Measurements from ENCODE around the gene FOXE3.
A peak's percentile ranks its signal among the peaks of the same experiment; 100 is the strongest.

The FOXE3 gene

DNA sequence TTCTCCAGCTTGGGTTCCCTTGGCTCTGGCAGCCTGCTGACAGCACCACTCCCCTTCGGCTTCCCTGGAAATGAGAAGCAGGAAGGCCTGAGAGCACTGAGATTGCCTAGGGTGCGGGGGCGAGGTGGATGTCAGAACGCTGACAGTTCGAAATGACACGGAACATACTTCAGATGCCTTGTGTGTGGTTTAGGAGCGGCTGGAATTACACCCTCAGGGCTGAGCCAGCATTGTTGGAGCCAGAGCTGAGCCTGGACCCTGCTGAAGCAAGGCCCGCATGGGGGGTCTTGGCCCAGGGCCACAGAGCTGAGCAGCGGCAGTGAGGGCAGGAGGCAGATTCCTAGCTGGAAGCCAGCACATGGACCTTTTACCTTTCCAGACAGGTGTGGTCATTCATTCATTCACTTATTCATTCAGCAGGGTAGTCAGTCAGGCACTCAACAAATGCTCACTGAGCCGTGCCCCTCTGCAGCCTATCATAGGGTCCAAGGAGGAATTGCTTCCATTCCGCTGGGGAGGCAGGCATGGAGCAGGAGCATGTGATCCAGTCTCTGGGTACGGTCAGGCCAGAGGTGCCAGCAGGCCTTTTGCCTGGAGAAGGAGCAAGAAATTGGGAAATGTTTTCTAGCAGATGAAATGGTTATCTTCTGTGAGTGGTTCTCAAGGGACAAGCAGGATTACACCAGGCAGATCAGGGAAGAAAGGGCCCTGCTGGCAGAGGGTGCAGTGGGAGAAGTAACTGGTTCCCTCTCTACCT, 6.6 kb upstream of the FOXE3 start:
- no peak overlapping the region for H3K4me2 ChIP-seq (ENCODE audit: low read length)
- H3K4me1 ChIP-seq = peaks cover 10% of the 10 kb centered on the region
- no peak overlapping the region for H2AFZ ChIP-seq
- TF ChIP-seq, protein P1, sequence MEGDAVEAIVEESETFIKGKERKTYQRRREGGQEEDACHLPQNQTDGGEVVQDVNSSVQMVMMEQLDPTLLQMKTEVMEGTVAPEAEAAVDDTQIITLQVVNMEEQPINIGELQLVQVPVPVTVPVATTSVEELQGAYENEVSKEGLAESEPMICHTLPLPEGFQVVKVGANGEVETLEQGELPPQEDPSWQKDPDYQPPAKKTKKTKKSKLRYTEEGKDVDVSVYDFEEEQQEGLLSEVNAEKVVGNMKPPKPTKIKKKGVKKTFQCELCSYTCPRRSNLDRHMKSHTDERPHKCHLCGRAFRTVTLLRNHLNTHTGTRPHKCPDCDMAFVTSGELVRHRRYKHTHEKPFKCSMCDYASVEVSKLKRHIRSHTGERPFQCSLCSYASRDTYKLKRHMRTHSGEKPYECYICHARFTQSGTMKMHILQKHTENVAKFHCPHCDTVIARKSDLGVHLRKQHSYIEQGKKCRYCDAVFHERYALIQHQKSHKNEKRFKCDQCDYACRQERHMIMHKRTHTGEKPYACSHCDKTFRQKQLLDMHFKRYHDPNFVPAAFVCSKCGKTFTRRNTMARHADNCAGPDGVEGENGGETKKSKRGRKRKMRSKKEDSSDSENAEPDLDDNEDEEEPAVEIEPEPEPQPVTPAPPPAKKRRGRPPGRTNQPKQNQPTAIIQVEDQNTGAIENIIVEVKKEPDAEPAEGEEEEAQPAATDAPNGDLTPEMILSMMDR (IDR thresholded peaks at IDR 0.05) = no peak
- no peaks in the 10 kb centered on the region for H3K9me3 ChIP-seq (ENCODE audit: control insufficient read depth, low read length)
- no peaks in the 10 kb centered on the region for H3K27me3 ChIP-seq (ENCODE audit: control insufficient read depth, insufficient read depth, low read length)
- H3K27ac ChIP-seq = peak overlapping the region; percentile 47
- H3K9ac ChIP-seq = no peak overlapping the region
- H3K4me3 ChIP-seq (ENCODE audit: low read depth, low read length) = no peak overlapping the region
- no peaks in the 10 kb centered on the region for H3K36me3 ChIP-seq (ENCODE audit: control insufficient read depth, insufficient read depth, low read length)
- H3K79me2 ChIP-seq = no peaks in the 10 kb centered on the region

DNA sequence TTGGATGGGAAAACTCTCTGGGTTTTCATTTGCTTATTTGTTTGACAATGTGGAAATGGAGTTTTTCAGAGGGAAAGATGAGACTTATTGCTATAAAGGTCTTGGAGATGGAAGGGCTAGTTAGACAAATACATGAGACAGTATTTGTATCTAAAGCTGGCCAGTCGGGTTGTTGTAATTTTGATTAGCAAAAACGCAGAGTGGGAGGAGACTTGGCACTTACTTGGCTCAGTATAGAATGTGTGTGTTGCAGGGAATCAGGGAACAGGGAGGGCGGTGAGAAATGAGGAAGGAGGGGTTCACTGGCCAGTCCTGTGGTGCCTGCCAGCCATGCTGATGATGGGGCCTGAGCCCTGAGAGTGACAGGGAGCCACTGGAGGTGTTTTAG, 6.0 kb upstream of the FOXE3 start:
- no peak overlapping the region for H3K9ac ChIP-seq
- H2AFZ ChIP-seq = no peak overlapping the region
- no peak overlapping the region for H3K4me3 ChIP-seq (ENCODE audit: low read depth, low read length)
- H3K27me3 ChIP-seq (ENCODE audit: control insufficient read depth, insufficient read depth, low read length) = no peaks in the 10 kb centered on the region
- no peaks in the 10 kb centered on the region for H3K79me2 ChIP-seq
- H3K4me2 ChIP-seq (ENCODE audit: low read length) = no peak overlapping the region
- H3K36me3 ChIP-seq (ENCODE audit: control insufficient read depth, insufficient read depth, low read length) = no peaks in the 10 kb centered on the region
- TF ChIP-seq, protein P1 (IDR thresholded peaks at IDR 0.05) = no peak
- H3K27ac ChIP-seq = peak overlapping the region; percentile 47
- peaks cover 10% of the 10 kb centered on the region for H3K4me1 ChIP-seq
- no peaks in the 10 kb centered on the region for H3K9me3 ChIP-seq (ENCODE audit: control insufficient read depth, low read length)

DNA sequence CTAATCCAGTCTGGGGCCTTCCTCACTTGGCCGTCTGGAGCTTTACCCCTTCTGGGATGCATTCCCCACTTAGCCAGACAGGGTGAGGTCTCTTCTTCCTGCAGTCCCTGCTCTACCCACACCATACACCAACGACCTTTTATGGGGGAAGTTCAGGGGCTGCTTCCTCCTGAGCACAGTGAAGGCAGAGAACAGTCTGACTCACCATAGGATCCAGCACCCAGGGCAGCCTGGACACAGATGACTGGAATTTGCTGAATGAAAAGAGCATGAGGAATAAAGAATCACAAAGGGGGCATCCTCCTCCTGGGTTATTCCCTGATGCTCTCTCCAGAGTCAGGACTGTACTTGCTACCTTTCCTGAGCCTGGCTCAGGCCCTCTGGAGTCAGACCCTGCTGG, 4.6 kb upstream of the FOXE3 start:
- Histone ChIP-seq H3K4me2 (ENCODE audit: low read length) (no peak overlapping the region), H3K79me2 (no peaks in the 10 kb centered on the region), H3K9me3 (ENCODE audit: control insufficient read depth, low read length) (no peaks in the 10 kb centered on the region), H3K36me3 (ENCODE audit: control insufficient read depth, insufficient read depth, low read length) (no peaks in the 10 kb centered on the region), H3K27ac (no peak overlapping the region), H2AFZ (no peak overlapping the region), H3K4me3 (ENCODE audit: low read depth, low read length) (no peak overlapping the region), H3K4me1 (peaks cover 10% of the 10 kb centered on the region), H3K9ac (no peak overlapping the region), H3K27me3 (ENCODE audit: control insufficient read depth, insufficient read depth, low read length) (no peaks in the 10 kb centered on the region)
- TF ChIP-seq, protein P1 (IDR thresholded peaks at IDR 0.05) = no peak

DNA sequence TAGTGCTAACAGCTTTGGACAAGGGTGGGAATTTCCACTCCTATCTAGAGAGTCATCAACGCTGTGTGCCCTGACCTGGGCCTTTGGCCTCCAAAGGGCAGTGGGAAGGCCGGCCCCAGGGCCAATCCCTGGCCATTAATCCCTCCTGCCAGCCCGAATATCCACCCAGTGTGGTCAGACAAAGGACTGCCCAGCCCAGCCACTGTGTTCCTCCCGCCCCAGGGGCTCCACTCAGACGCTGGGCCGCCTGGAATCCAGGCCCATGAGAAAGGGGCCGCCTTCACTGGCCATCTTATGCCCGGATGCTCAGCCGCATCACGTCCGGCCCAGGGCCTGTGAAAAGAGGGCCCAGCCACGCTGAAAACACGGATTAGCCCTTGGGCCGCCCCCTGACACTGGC, 3.6 kb upstream of the FOXE3 start:
- Histone ChIP-seq H3K27me3 (ENCODE audit: control insufficient read depth, insufficient read depth, low read length) (no peaks in the 10 kb centered on the region), H3K4me1 (peaks cover 10% of the 10 kb centered on the region), H3K9me3 (ENCODE audit: control insufficient read depth, low read length) (no peaks in the 10 kb centered on the region), H3K9ac (no peak overlapping the region), H2AFZ (no peak overlapping the region), H3K27ac (no peak overlapping the region), H3K4me2 (ENCODE audit: low read length) (no peak overlapping the region), H3K79me2 (no peaks in the 10 kb centered on the region), H3K4me3 (ENCODE audit: low read depth, low read length) (no peak overlapping the region), H3K36me3 (ENCODE audit: control insufficient read depth, insufficient read depth, low read length) (no peaks in the 10 kb centered on the region)
- TF ChIP-seq, protein P1 (IDR thresholded peaks at IDR 0.05) = no peak
